Endometrial microvascular endothelial cells (primary cell): ENCODE data around the gene ACOT12. TPM values are rescaled to one million over a fixed set of nuclear protein-coding genes. Genes with fewer than 3 reads are reported as not detected.

ENCODE experiments used
- in situ Hi-C: cut with HindIII; loops from 2 replicates; pipeline ENCODE4 v1.10.0; 2017; ENCODE audit warnings: low sequenced_read_pairs, low pct_unique_long_range_greater_than_20kb; ENCODE audit errors: inconsistent ontology term
- total RNA-seq: library from RNA; depleted of rRNA; stranded (reverse); fragments of >200 nt; gene quantifications from one replicate; pipeline ENCODE4 v1.2.3, GENCODE V29; 2015; ENCODE audit errors: inconsistent ontology term

Gene ACOT12
- total RNA-seq, 1 donor from 2014 or later, result not detected

- in situ Hi-C loops, result no loop called here
Measured at GRCh38 chr5:81402192-81402930, 8.4 kb upstream of the ACOT12 start.

- in situ Hi-C loops, result no loop called here
Measured at GRCh38 chr5:81401266-81401665, 7.3 kb upstream of the ACOT12 start.

GRCh38 chr5:81400375-81400774 is 6.4 kb upstream of the ACOT12 start:
- in situ Hi-C loops, result no loop called here

- in situ Hi-C loops, result no loop called here
Measured at GRCh38 chr5:81398741-81399140, 4.8 kb upstream of the ACOT12 start.

- in situ Hi-C loops, result no loop called here
Measured at GRCh38 chr5:81397176-81397575, 3.2 kb upstream of the ACOT12 start.

GRCh38 chr5:81395262-81395661 is 1.3 kb upstream of the ACOT12 start:
- in situ Hi-C loops, result no loop called here

- in situ Hi-C loops, result no loop called here
Measured at GRCh38 chr5:81393430-81393782, 528 bp downstream of the ACOT12 start.

- in situ Hi-C loops, result no loop called here
Measured at GRCh38 chr5:81389025-81389424, 4.9 kb downstream of the ACOT12 start.

- in situ Hi-C loops, result no loop called here
Measured at GRCh38 chr5:81388169-81388568, 5.8 kb downstream of the ACOT12 start.

- in situ Hi-C loops, result no loop called here
Measured at GRCh38 chr5:81383867-81384266, 10.1 kb downstream of the ACOT12 start.

- in situ Hi-C loops, result no loop called here
Measured at GRCh38 chr5:81371354-81371876, 22.5 kb downstream of the ACOT12 start.

- in situ Hi-C loops, result no loop called here
Measured at GRCh38 chr5:81370912-81371311, 23.0 kb downstream of the ACOT12 start.

- in situ Hi-C loops, result no loop called here
Measured at GRCh38 chr5:81365541-81365940, 28.4 kb downstream of the ACOT12 start.

- in situ Hi-C loops, result no loop called here
Measured at GRCh38 chr5:81363093-81363871, 30.7 kb downstream of the ACOT12 start.

- in situ Hi-C loops, result no loop called here
Measured at GRCh38 chr5:81361600-81361999, 32.3 kb downstream of the ACOT12 start.

GRCh38 chr5:81360640-81361039 is 33.3 kb downstream of the ACOT12 start:
- in situ Hi-C loops, result no loop called here

GRCh38 chr5:81359881-81360280 is 34.1 kb downstream of the ACOT12 start:
- in situ Hi-C loops, result no loop called here

- in situ Hi-C loops, result no loop called here
Measured at GRCh38 chr5:81359108-81359507, 34.8 kb downstream of the ACOT12 start.

- in situ Hi-C loops, result no loop called here
Measured at GRCh38 chr5:81355291-81356251, 38.4 kb downstream of the ACOT12 start.
